HepG2 (cell line): Measurements from ENCODE around the gene NTSR2. TPM values are rescaled to one million over a fixed set of nuclear protein-coding genes. Genes with fewer than 3 reads are reported as not detected.
A peak's percentile ranks its signal among the peaks of the same experiment; 100 is the strongest.

Source experiments
- SOX5 ChIP-seq: IDR thresholded peaks from 2 replicates; pipeline ENCODE4 v1.6.1; 2016; ENCODE audit warnings: borderline replicate concordance
- ZBTB46 ChIP-seq: sonication (generic); formaldehyde crosslinking; IDR thresholded peaks from 2 replicates; pipeline ENCODE4 v1.4.0; 2020; ENCODE audit warnings: mild to moderate bottlenecking, missing genetic modification reagents, borderline replicate concordance
- ZNF292 ChIP-seq: sonication (generic); formaldehyde crosslinking; IDR thresholded peaks from 2 replicates; pipeline ENCODE4 v1.8.1; 2022; ENCODE audit warnings: mild to moderate bottlenecking, low read depth, missing genetic modification reagents, borderline replicate concordance
- ZSCAN9 ChIP-seq: IDR thresholded peaks from 2 replicates; pipeline ENCODE4 v1.6.1; 2016; ENCODE audit warnings: borderline replicate concordance
- polyA plus RNA-seq, 8 experiments: library from polyadenylated mRNA; depleted of rRNA in 3 of 8; stranded (reverse) in 7 of 8; unstranded in 1 of 8; fragments of >200 nt; fragmentation: Illumina TruSeq in 4 of 8; extraction: Trizol in 4 of 8; gene quantifications; 2 replicates each; pipeline versions ENCODE4 v1.2.1 to v1.2.3, GENCODE V29; 2011 to 2016; ENCODE audit warnings: low read depth in 4 of 8, missing spikeins in 1 of 8, mixed read lengths in 1 of 8; ENCODE audit not compliant: insufficient read depth in 1 of 8
- total RNA-seq, 5 experiments: library from RNA; depleted of rRNA; stranded (reverse); fragments of >200 nt; fragmentation: Illumina TruSeq; extraction: Trizol; gene quantifications; 2 replicates each; pipeline ENCODE4 v1.2.3, GENCODE V29; 2016; ENCODE audit warnings: low read depth in 1 of 5
- TF ChIP-seq, protein P1 (sequence below): sonication (generic); formaldehyde crosslinking; IDR thresholded peaks from 2 replicates; pipeline ENCODE4 v1.4.0; 2020; ENCODE audit warnings: missing genetic modification reagents, borderline replicate concordance

Gene NTSR2
- total and polyA plus RNA-seq, 2 of the 13 experiments (the other 11 are each of a cell fraction or from before 2014, with no cell fraction given), result not detected

DNA sequence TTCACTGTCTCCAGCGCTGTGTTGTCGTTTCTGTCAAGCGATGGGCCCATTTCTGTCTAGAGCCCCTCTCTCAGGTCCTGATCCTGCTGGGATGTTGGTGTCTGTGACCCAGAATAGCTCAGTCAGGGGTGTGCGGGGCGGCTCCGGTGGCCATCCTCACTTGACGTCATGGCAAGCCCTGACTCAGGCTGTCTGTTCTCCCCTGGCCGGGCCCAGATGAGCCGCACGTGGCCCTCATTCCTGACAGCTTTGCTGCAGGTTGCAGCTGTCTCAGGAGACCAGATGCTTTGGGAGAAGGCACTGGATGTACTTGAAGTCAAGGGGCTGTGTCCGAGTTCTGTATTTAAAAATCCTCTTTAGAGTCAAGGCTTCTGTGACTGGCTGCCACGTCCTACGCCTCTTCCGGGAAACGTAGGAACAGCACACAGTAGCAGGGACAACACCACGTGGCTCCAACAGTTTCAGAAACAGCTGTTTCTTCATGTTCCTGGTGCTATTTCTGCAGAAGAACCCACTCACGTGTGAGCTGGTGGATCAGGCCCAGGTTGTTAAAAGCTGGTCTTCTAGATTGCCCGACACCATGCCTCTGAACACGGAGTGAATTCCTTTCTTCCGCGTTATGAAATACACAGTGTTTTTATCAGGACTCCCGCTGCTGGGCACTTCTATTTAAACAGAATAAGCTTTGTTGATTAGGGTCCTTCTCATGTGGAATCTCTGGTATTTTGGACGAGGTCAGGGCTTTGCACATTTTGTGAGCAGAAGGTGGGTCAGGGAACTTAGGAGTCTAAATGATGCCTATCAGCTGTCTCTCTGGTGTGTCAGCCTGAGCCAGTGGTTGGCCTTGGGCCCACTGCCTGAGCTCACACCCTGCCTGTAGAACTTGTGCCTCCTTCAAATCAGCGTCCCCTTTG, 28.3 kb upstream of the NTSR2 start (continued):
- TF ChIP-seq, protein P1, sequence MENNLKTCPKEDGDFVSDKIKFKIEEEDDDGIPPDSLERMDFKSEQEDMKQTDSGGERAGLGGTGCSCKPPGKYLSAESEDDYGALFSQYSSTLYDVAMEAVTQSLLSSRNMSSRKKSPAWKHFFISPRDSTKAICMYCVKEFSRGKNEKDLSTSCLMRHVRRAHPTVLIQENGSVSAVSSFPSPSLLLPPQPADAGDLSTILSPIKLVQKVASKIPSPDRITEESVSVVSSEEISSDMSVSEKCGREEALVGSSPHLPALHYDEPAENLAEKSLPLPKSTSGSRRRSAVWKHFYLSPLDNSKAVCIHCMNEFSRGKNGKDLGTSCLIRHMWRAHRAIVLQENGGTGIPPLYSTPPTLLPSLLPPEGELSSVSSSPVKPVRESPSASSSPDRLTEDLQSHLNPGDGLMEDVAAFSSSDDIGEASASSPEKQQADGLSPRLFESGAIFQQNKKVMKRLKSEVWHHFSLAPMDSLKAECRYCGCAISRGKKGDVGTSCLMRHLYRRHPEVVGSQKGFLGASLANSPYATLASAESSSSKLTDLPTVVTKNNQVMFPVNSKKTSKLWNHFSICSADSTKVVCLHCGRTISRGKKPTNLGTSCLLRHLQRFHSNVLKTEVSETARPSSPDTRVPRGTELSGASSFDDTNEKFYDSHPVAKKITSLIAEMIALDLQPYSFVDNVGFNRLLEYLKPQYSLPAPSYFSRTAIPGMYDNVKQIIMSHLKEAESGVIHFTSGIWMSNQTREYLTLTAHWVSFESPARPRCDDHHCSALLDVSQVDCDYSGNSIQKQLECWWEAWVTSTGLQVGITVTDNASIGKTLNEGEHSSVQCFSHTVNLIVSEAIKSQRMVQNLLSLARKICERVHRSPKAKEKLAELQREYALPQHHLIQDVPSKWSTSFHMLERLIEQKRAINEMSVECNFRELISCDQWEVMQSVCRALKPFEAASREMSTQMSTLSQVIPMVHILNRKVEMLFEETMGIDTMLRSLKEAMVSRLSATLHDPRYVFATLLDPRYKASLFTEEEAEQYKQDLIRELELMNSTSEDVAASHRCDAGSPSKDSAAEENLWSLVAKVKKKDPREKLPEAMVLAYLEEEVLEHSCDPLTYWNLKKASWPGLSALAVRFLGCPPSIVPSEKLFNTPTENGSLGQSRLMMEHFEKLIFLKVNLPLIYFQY (CRISPR knock-in tag), result peak; percentile 15
- no peak for TF ChIP-seq ZBTB46 (CRISPR knock-in tag)
- TF ChIP-seq SOX5 (CRISPR knock-in tag), result peak; percentile 30; the same call in 1 of the 2 replicates
- TF ChIP-seq ZNF292, result 0 out of 2 replicates have a peak, but pooled peaks have one; percentile 78
- TF ChIP-seq ZSCAN9, result 0 out of 2 replicates have a peak, but pooled peaks have one; percentile 42
- TF ChIP-seq, all 625 proteins: peak for 117
